GM18861 (cell line): ENCODE results near the gene MSH6.

Experiments used
- ATAC-seq: cut with Tn5 transposase; IDR thresholded peaks from one replicate; pipeline ENCODE4 v1.9.1; 2021; ENCODE audit not compliant: unreplicated experiment

Gene MSH6

GRCh38 chr2:47782671-47783485, at the start of gene MSH6:
Gene MSH6 (plus strand): TSS chr2:47783145. CDS start chr2:47783234, 89 bp downstream.
- peak; percentile 64 for ATAC-seq

- no peak for ATAC-seq
Measured at GRCh38 chr2:47735136-47735869, 47.6 kb upstream of the MSH6 start.

- ATAC-seq = no peak
Measured at GRCh38 chr2:47735912-47736311, 47.0 kb upstream of the MSH6 start.

GRCh38 chr2:47737191-47737975, 45.6 kb upstream of the MSH6 start:
- no peak for ATAC-seq

GRCh38 chr2:47738331-47738730, 44.6 kb upstream of the MSH6 start:
- ATAC-seq = no peak

GRCh38 chr2:47741101-47741500, 41.8 kb upstream of the MSH6 start:
- no peak for ATAC-seq

- ATAC-seq = no peak
Measured at GRCh38 chr2:47741637-47742036, 41.3 kb upstream of the MSH6 start.

- ATAC-seq = no peak
Measured at GRCh38 chr2:47744074-47744473, 38.9 kb upstream of the MSH6 start.

GRCh38 chr2:47747878-47748277, 35.1 kb upstream of the MSH6 start:
- ATAC-seq = no peak

- no peak for ATAC-seq
Measured at GRCh38 chr2:47751856-47752414, 31.0 kb upstream of the MSH6 start.

- no peak for ATAC-seq
Measured at GRCh38 chr2:47767497-47767844, 15.5 kb upstream of the MSH6 start.

- ATAC-seq = peak; percentile 51
Measured at GRCh38 chr2:47767880-47768609, 14.9 kb upstream of the MSH6 start.

- ATAC-seq = no peak
Measured at GRCh38 chr2:47769318-47769717, 13.6 kb upstream of the MSH6 start.

- no peak for ATAC-seq
Measured at GRCh38 chr2:47771211-47771610, 11.7 kb upstream of the MSH6 start.

GRCh38 chr2:47772343-47772742, 10.6 kb upstream of the MSH6 start:
- ATAC-seq = no peak

GRCh38 chr2:47774567-47774966, 8.4 kb upstream of the MSH6 start:
- no peak for ATAC-seq

- no peak for ATAC-seq
Measured at GRCh38 chr2:47777277-47777937, 5.5 kb upstream of the MSH6 start.

GRCh38 chr2:47778698-47779425, 4.1 kb upstream of the MSH6 start:
- ATAC-seq = no peak

- no peak for ATAC-seq
Measured at GRCh38 chr2:47779426-47779790, 3.5 kb upstream of the MSH6 start.

- ATAC-seq = no peak
Measured at GRCh38 chr2:47782381-47782670, 619 bp upstream of the MSH6 start.
